ENCODE results near the gene NANOG.

DNA sequence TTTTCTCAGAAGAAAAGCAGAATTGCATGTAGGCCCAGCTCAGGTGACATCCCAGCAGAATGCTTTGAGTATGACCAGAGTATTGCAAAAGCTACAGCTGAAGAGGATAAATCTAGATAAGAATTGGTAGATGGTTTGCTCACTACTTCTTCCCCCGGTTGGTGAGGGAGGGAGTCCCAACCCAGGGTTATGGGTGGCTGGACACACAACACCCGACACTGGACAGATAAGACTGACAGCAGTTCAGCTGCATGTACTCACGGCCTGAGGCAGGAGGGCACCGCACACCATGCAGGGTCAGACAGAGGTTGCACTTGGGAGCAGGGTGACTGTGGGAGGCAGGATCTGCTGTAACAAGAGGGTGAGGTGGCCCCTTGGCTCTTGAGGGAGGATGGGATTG is 40.4 kb upstream of the NANOG start:
- TF ChIP-seq, protein P1, sequence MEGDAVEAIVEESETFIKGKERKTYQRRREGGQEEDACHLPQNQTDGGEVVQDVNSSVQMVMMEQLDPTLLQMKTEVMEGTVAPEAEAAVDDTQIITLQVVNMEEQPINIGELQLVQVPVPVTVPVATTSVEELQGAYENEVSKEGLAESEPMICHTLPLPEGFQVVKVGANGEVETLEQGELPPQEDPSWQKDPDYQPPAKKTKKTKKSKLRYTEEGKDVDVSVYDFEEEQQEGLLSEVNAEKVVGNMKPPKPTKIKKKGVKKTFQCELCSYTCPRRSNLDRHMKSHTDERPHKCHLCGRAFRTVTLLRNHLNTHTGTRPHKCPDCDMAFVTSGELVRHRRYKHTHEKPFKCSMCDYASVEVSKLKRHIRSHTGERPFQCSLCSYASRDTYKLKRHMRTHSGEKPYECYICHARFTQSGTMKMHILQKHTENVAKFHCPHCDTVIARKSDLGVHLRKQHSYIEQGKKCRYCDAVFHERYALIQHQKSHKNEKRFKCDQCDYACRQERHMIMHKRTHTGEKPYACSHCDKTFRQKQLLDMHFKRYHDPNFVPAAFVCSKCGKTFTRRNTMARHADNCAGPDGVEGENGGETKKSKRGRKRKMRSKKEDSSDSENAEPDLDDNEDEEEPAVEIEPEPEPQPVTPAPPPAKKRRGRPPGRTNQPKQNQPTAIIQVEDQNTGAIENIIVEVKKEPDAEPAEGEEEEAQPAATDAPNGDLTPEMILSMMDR (IDR thresholded peaks at IDR 0.05), result no peak
- TF ChIP-seq EP300 (IDR thresholded peaks at IDR 0.05) (no peak), POLR2A (IDR thresholded peaks at IDR 0.05) (no peak)

Data from upper lobe of left lung (tissue), 4 donors.